Measurements from ENCODE around the gene PTGDR.

PTGDR gene

DNA sequence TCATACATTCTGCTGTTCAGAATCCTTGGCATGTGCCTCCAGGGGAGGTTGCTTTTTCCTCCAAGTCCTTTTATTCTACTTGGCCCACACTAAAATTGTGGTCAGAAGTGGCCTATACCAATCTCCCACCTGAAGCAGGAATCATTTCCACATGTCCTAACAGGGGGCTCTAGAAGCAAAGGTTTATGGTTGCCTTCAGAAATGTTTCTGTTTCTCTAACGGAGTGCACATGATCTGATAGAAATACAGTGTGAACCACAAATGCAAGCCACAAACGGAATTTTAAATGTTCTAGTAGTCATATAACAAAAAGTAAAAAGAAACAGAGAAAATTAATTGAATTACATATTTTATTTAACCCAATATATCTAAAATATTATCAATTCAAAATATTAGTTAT, 50.6 kb downstream of the PTGDR start:
- no peak overlapping the region for H3K4me3 ChIP-seq (ENCODE audit: low read depth, low read length)
- TF ChIP-seq, protein P1, sequence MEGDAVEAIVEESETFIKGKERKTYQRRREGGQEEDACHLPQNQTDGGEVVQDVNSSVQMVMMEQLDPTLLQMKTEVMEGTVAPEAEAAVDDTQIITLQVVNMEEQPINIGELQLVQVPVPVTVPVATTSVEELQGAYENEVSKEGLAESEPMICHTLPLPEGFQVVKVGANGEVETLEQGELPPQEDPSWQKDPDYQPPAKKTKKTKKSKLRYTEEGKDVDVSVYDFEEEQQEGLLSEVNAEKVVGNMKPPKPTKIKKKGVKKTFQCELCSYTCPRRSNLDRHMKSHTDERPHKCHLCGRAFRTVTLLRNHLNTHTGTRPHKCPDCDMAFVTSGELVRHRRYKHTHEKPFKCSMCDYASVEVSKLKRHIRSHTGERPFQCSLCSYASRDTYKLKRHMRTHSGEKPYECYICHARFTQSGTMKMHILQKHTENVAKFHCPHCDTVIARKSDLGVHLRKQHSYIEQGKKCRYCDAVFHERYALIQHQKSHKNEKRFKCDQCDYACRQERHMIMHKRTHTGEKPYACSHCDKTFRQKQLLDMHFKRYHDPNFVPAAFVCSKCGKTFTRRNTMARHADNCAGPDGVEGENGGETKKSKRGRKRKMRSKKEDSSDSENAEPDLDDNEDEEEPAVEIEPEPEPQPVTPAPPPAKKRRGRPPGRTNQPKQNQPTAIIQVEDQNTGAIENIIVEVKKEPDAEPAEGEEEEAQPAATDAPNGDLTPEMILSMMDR (IDR thresholded peaks at IDR 0.05; ENCODE audit: borderline replicate concordance, insufficient read depth, low read depth, low read length): no peak

DNA sequence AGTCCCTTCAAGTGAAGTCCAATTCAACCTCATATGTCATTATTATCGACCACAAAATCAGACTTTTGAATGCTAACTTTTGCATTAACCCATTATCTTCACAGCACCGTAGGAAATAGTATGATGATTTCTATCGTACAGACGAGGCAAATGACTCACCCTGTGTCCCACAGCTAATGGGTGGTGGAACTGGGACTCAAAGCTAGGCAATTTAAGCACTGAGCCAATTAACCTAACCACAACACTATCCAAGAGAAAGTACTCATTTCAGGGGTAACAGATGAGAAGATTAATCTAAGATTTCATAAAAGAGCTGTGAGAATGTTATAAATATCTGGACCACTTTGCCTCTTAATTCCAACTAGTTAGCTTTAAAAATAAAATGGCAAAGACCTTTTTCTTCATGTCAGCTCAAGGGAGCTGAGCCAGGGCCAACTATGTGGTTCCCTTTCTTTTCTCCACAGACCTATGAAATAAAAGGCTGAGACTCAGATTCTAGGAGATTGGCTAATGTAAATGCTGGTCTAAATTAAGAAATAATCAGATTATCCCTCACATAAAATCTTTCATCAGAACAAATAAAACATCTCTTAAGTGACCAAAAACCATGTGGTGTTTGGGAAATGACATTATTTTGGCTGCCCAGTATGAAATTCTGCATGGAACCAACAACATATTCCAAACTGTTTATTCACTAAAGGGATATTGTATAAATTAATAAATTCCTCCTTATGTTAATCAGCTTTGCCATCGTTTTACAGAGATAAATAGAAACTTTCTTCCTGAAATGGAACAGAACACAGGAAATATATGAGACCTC, 51.5 kb downstream of the PTGDR start:
- H3K4me3 ChIP-seq (ENCODE audit: low read depth, low read length): no peak overlapping the region
- TF ChIP-seq, protein P1 (IDR thresholded peaks at IDR 0.05; ENCODE audit: borderline replicate concordance, insufficient read depth, low read depth, low read length): no peak

DNA sequence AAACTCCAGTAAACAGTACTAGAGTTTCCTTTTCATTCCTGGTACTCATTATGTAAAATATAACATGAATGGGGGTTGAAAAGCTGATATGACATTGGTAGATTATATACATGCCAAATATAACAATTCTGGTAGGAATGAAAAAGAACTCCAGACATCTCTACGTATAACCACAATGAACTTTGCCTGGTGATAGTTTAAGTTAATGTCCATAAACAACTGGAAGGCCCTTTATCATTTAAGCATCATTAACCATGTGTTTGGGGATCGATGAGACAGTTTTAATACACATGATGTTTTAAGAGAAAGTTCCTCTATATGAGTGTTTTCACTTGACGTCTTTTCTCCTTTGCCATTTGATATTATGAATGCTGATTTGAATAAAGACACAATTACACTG, 52.4 kb downstream of the PTGDR start:
- TF ChIP-seq, protein P1 (IDR thresholded peaks at IDR 0.05; ENCODE audit: borderline replicate concordance, insufficient read depth, low read depth, low read length): no peak
- no peak overlapping the region for H3K4me3 ChIP-seq (ENCODE audit: low read depth, low read length)

DNA sequence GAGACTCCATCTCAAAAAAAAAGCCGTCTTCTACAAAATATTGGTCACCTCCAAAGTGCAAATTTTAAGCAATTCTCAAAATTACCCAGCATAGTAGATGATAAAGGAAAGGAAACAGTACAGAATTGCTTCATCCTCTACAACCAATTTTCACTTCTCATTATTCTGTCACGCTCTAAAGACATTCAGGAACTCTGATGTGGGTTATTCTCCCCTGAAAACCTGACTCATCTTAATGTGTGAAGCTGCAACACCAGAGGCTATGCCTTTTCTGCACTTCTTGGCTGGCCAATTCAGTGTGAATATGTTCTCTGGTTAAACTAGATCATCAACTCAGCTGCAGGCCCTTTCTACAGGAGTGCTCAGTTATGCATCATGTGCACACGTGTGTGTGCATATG, 57.6 kb downstream of the PTGDR start:
- TF ChIP-seq, protein P1 (IDR thresholded peaks at IDR 0.05; ENCODE audit: borderline replicate concordance, insufficient read depth, low read depth, low read length): no peak

GRCh38 chr14:52325630-52326029, 58.1 kb downstream of the PTGDR start:
- TF ChIP-seq, protein P1 (IDR thresholded peaks at IDR 0.05; ENCODE audit: borderline replicate concordance, insufficient read depth, low read depth, low read length): no peak
- H3K4me3 ChIP-seq (ENCODE audit: low read depth, low read length): no peak overlapping the region

More for the DNA sequence above, 57.6 kb downstream of the PTGDR start:
- H3K4me3 ChIP-seq (ENCODE audit: low read depth, low read length): no peak overlapping the region
